Loucy (cell line): ENCODE measurements around the gene CDC42BPA.

Experiments used
- CTCF ChIP-seq: fragments of 200-600 bp; sonication (generic); conservative IDR thresholded peaks from 2 replicates; pipeline ENCODE4 v1.5.1; 2014; ENCODE audit warnings: mild to moderate bottlenecking, antibody characterized with exemption, low read length
- EZH2phosphoT487 ChIP-seq: fragments of 200-600 bp; IDR thresholded peaks from 2 replicates; pipeline ENCODE4 v1.6.1; 2018; ENCODE audit warnings: antibody characterized with exemption, mild to moderate bottlenecking, moderate library complexity, borderline replicate concordance

- no peak for TF ChIP-seq CTCF
- no peak for TF ChIP-seq EZH2phosphoT487
These were observed 4.1 kb downstream of the CDC42BPA start for GRCh38 chr1:227314014-227314848.
